Prostate gland (tissue), 2 donors: Measurements from ENCODE around the gene CYSRT1. TPM values are rescaled to one million over a fixed set of nuclear protein-coding genes. Genes with fewer than 3 reads are reported as not detected.

Experiments
- DNase-seq: peaks from one replicate; pipeline ENCODE4 v3.0.0-alpha.2; 2019; ENCODE audit warnings: low spot score
- H3K27ac ChIP-seq, 2 donors: fragments of 200-600 bp; sonication (generic); 2 replicates each; pipeline ENCODE4 v1.5.1; 2017 to 2019
- H3K27me3 ChIP-seq: fragments of 200-600 bp; sonication (generic); replicated peaks from 2 replicates; pipeline ENCODE4 v1.5.1; 2019; ENCODE audit not compliant: insufficient read depth
- H3K36me3 ChIP-seq, 2 donors: fragments of 200-600 bp; sonication (generic); 1 replicate in 1 of 2; 2 replicates in 1 of 2; pipeline versions ENCODE4 v1.5.1 to v1.8.1; 2017 to 2019
- H3K4me1 ChIP-seq: fragments of 200-600 bp; sonication (generic); replicated peaks from 2 replicates; pipeline ENCODE4 v1.5.1; 2019
- H3K4me3 ChIP-seq, 2 donors: fragments of 200-600 bp; sonication (generic); 2 replicates each; pipeline ENCODE4 v1.5.1; 2017 to 2019
- H3K9me3 ChIP-seq: fragments of 200-600 bp; sonication (generic); 2 replicates; pipeline ENCODE4 v1.5.1; 2017
- CTCF ChIP-seq, 4 experiments: fragments of 200-600 bp in 2 of 4; fragments of 450-650 bp in 2 of 4; sonication (generic) in 2 of 4; IDR thresholded peaks; 1 replicate in 3 of 4; 2 replicates in 1 of 4; pipeline ENCODE4 v1.5.1; 2016 to 2019; ENCODE audit warnings: antibody characterized with exemption in 4 of 4, mild to moderate bottlenecking in 2 of 4, moderate library complexity in 2 of 4
- POLR2A ChIP-seq: fragments of 450-650 bp; IDR thresholded peaks from one replicate; pipeline ENCODE4 v1.6.1; 2016; ENCODE audit warnings: antibody characterized with exemption, mild to moderate bottlenecking
- POLR2AphosphoS5 ChIP-seq: sonication (generic); formaldehyde crosslinking; IDR thresholded peaks from one replicate; pipeline ENCODE4 v1.6.1; 2017; ENCODE audit warnings: antibody characterized with exemption
- WGBS: methylation state at CpG from one replicate; pipeline ENCODE4 v1.1.5; 2018; 5-methylcytosine and 5-hydroxymethylcytosine counted together
- intact Hi-C: fragments of 100-400 bp; cut with DNase I; formaldehyde crosslinking; loops from one replicate; pipeline ENCODE4 v1.14.2; 2022
- total RNA-seq, 2 donors: library from RNA; depleted of rRNA; stranded (reverse); fragments of >200 nt; gene quantifications; one replicate each; pipeline ENCODE4 v1.1.0, GENCODE V29; 2016

CYSRT1 gene
- total RNA-seq, 2 donors from 2014 or later = 2.7 to 4.9 TPM

- TF ChIP-seq CTCF (IDR thresholded peaks at IDR 0.05) (no peak), POLR2A (no peak), POLR2AphosphoS5 (no peak)
- peaks cover 52% of the 10 kb centered on the region for H3K4me1 ChIP-seq
- H3K27ac ChIP-seq = no peak overlapping the region
- H3K9me3 ChIP-seq = no peaks in the 10 kb centered on the region
- H3K27me3 ChIP-seq = no peaks in the 10 kb centered on the region
- intact Hi-C loops = no loop called here
- H3K4me3 ChIP-seq = peak overlapping the region in 1 of 2 donors; percentile 61
- H3K36me3 ChIP-seq = no peaks in the 10 kb centered on the region
- DNase-seq = no peak
- WGBS = 87% methylated on average over 11 of the region's 11 CpGs
These were observed 26.1 kb upstream of the CYSRT1 start for GRCh38 chr9:137198902-137199283.

GRCh38 chr9:137199411-137200121 is 25.4 kb upstream of the CYSRT1 start:
- Histone ChIP-seq H3K4me3 (peak overlapping the region; percentile 56 to 61), H3K36me3 (no peaks in the 10 kb centered on the region), H3K9me3 (no peaks in the 10 kb centered on the region), H3K4me1 (peaks cover 56% of the 10 kb centered on the region), H3K27ac (no peak overlapping the region), H3K27me3 (no peaks in the 10 kb centered on the region)
- DNase-seq = no peak
- no peak for TF ChIP-seq POLR2AphosphoS5
- TF ChIP-seq CTCF (IDR thresholded peaks at IDR 0.05) = no peak
- TF ChIP-seq POLR2A = no peak
- 20% methylated on average over 37 of the region's 51 CpGs for WGBS
- intact Hi-C loops = no loop called here

- 0% methylated on average over 16 of the region's 118 CpGs for WGBS
- Histone ChIP-seq H3K36me3 (no peaks in the 10 kb centered on the region), H3K4me3 (peak within 1 kb of the TSS; percentile 56 to 61), H3K9me3 (no peaks in the 10 kb centered on the region), H3K27ac (peak within 1 kb of the TSS; percentile 71 to 72), H3K4me1 (peaks cover 48% of the 10 kb centered on the region), H3K27me3 (no peaks in the 10 kb centered on the region)
- DNase-seq = peak; percentile 99
- TF ChIP-seq CTCF (IDR thresholded peaks at IDR 0.05) (peak in 2 of 4 experiments; percentile 35 to 38), POLR2A (peak; percentile 63), POLR2AphosphoS5 (peak; percentile 92)
- intact Hi-C loops = no loop called here
These were observed 24.4 kb upstream of the CYSRT1 start, which contains the start of gene TPRN for GRCh38 chr9:137200311-137201204. TSS of gene TPRN (minus strand) at chr9:137200741. CDS start at chr9:137200711, 30 bp downstream.

GRCh38 chr9:137201205-137201868 is 23.6 kb upstream of the CYSRT1 start:
- Histone ChIP-seq H3K4me1 (peaks cover 49% of the 10 kb centered on the region), H3K4me3 (peak overlapping the region; percentile 56 to 61), H3K27ac (peak overlapping the region; percentile 71 to 72), H3K36me3 (no peaks in the 10 kb centered on the region), H3K9me3 (no peaks in the 10 kb centered on the region), H3K27me3 (no peaks in the 10 kb centered on the region)
- WGBS = 19% methylated on average over 23 of the region's 23 CpGs
- no peak for DNase-seq
- TF ChIP-seq POLR2A = no peak
- TF ChIP-seq POLR2AphosphoS5 = no peak
- no peak for TF ChIP-seq CTCF (IDR thresholded peaks at IDR 0.05)
- intact Hi-C loops = no loop called here
